Astrocyte (in vitro differentiated cells and primary cell): Measurements from ENCODE around the gene WDR33.

Experiments
- CTCF ChIP-seq: IDR thresholded peaks from 2 replicates; pipeline ENCODE4 v1.5.1; 2011; ENCODE audit warnings: low read depth, mild to moderate bottlenecking, inconsistent platforms, low read length, moderate library complexity; ENCODE audit not compliant: insufficient read depth
- EZH2 ChIP-seq: IDR thresholded peaks from 2 replicates; pipeline ENCODE4 v1.6.1; 2012; ENCODE audit warnings: mild to moderate bottlenecking, low read length, inconsistent platforms; ENCODE audit not compliant: insufficient read depth

- no peak for TF ChIP-seq EZH2
- no peak for TF ChIP-seq CTCF
Measured at GRCh38 chr2:127810619-127811396, at the start of gene WDR33.
